RWPE2 (cell line): ENCODE measurements around the gene DUSP8.

Experiments used
- ATAC-seq: fragments of 200-7000 bp; cut with Tn5 transposase; 3 replicates; pipeline ENCODE4 v1.9.1; 2021; ENCODE audit warnings: low read depth
- DNase-seq: peaks from one replicate; pipeline ENCODE4 v3.0.0-alpha.2; 2020; ENCODE audit warnings: low spot score
- H3K27ac ChIP-seq: fragments of 450-650 bp; 2 replicates; pipeline ENCODE4 v1.5.1; 2017; ENCODE audit warnings: mild to moderate bottlenecking; ENCODE audit not compliant: poor library complexity, severe bottlenecking
- H3K27me3 ChIP-seq: fragments of 250-450 bp; sonication (Bioruptor Pico); 2 replicates; pipeline ENCODE4 v1.5.1; 2021; ENCODE audit warnings: mild to moderate bottlenecking, moderate library complexity; ENCODE audit not compliant: insufficient read depth, poor library complexity, severe bottlenecking
- H3K36me3 ChIP-seq: fragments of 250-450 bp; sonication (Bioruptor Pico); 2 replicates; pipeline ENCODE4 v1.5.1; 2020; ENCODE audit warnings: low read depth, mild to moderate bottlenecking, moderate library complexity
- H3K4me1 ChIP-seq: fragments of 250-450 bp; sonication (Bioruptor Pico); 2 replicates; pipeline ENCODE4 v1.5.1; 2021; ENCODE audit warnings: mild to moderate bottlenecking, moderate library complexity; ENCODE audit not compliant: insufficient read depth, poor library complexity, severe bottlenecking
- H3K4me3 ChIP-seq: fragments of 250-450 bp; sonication (Bioruptor Pico); 2 replicates; pipeline ENCODE4 v1.5.1; 2021; ENCODE audit warnings: mild to moderate bottlenecking, moderate library complexity; ENCODE audit not compliant: severe bottlenecking
- H3K9me3 ChIP-seq: fragments of 250-450 bp; sonication (Bioruptor Pico); 2 replicates; pipeline ENCODE4 v1.5.1; 2021; ENCODE audit warnings: mild to moderate bottlenecking, moderate library complexity; ENCODE audit not compliant: severe bottlenecking
- CTCF ChIP-seq: fragments of 450-650 bp; IDR thresholded peaks from one replicate; pipeline ENCODE4 v1.5.1; 2017; ENCODE audit warnings: mild to moderate bottlenecking, moderate library complexity; ENCODE audit not compliant: poor library complexity, severe bottlenecking

Gene DUSP8

GRCh38 chr11:1508491-1508891 lies 63.6 kb downstream of the DUSP8 start:
- Histone ChIP-seq H3K4me1 (no peaks in the 10 kb centered on the region), H3K27ac (no peak overlapping the region), H3K36me3 (no peaks in the 10 kb centered on the region), H3K4me3 (no peak overlapping the region), H3K27me3 (no peaks in the 10 kb centered on the region), H3K9me3 (no peaks in the 10 kb centered on the region)
- DNase-seq (no peak), ATAC-seq (no peak)
- TF ChIP-seq CTCF, result no peak

DNA sequence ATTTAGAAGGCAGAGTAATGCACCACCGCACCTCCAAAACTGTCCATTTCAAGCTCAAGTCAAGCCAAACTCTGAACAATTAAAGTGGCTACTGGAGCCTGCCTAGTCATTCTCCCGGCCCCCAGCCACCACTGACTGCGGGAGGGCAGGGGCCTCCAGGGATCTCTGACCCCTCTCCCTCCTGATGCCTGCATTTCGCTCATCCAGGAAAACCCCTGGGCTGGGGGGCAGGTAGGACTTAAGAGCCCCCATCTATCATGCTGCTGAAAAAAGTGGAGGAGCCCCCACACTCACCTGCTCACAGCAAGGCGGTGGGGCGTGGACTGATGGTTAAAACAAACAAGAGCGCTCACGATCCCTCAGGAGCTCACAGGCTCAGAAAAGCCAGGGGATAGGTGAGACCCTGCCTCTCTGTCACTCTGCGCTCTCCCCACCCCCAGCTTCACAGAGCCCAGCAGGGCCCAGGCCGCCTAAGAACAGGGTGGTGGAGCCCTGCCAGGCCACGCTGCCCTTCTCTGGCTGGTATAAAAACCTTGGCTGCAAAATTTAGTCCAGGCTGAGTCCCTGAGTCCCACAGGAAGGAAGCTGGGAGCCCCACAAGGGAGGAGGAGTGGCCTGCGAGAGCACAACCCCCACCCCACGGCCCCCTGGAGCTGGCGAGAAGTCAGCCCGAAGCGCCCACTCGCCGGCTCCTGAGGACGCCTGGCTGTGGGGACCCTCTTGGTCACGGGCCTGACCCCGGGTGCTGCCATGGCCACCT lies 64.5 kb downstream of the DUSP8 start:
- Histone ChIP-seq H3K36me3 (no peaks in the 10 kb centered on the region), H3K4me1 (no peaks in the 10 kb centered on the region), H3K4me3 (no peak overlapping the region), H3K27ac (no peak overlapping the region), H3K9me3 (no peaks in the 10 kb centered on the region), H3K27me3 (no peaks in the 10 kb centered on the region)
- no peak for ATAC-seq
- DNase-seq, result no peak
- TF ChIP-seq CTCF, result no peak

DNA sequence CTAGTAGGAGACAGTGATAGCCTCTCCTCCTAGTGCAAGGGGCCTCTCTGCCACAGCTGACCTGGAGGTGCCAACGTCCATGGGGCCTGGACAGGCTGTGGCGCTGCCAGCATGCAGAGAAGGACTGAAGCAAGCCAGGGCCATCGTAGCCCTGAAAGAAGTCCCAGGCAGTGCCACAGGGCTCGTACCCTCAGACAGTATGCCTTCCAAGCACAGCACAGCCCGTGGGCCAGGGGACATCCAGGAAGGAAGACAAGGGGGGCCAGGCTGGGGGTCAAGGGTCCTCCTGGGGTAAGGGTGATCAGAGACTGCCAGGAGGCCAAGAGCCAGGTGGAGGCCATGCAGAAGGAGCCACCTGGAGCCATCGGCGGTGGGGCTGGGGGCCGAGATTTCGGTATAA lies 65.1 kb downstream of the DUSP8 start:
- Histone ChIP-seq H3K4me1 (no peaks in the 10 kb centered on the region), H3K36me3 (no peaks in the 10 kb centered on the region), H3K27me3 (no peaks in the 10 kb centered on the region), H3K9me3 (no peaks in the 10 kb centered on the region), H3K27ac (no peak overlapping the region), H3K4me3 (no peak overlapping the region)
- no peak for ATAC-seq
- TF ChIP-seq CTCF, result no peak
- no peak for DNase-seq

DNA sequence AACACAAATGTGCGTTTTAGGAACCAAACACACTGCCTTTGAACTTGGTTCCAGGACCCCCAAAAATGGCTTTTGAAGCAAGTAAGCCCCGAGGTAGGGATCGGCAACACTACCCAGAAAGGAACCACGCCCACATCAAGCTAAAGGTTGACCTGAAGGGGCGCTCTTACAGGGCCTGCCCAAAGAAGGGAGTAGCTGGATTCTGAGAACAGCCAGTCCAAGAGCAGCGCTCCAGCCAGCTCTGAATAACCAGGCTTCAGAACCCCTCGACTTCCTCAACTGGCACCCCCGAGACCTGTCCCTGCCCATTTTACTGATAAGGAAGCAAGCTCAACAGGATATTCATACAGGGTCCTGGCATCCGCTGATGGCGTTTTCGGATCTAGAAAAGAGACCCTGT lies 66.6 kb downstream of the DUSP8 start:
- Histone ChIP-seq H3K4me1 (no peaks in the 10 kb centered on the region), H3K36me3 (no peaks in the 10 kb centered on the region), H3K27me3 (no peaks in the 10 kb centered on the region), H3K27ac (no peak overlapping the region), H3K9me3 (no peaks in the 10 kb centered on the region), H3K4me3 (no peak overlapping the region)
- no peak for ATAC-seq
- TF ChIP-seq CTCF, result no peak
- no peak for DNase-seq

- Histone ChIP-seq H3K36me3 (no peaks in the 10 kb centered on the region), H3K4me1 (no peaks in the 10 kb centered on the region), H3K27ac (no peak overlapping the region), H3K4me3 (no peak overlapping the region), H3K9me3 (no peaks in the 10 kb centered on the region), H3K27me3 (no peaks in the 10 kb centered on the region)
- DNase-seq (no peak), ATAC-seq (no peak)
- no peak for TF ChIP-seq CTCF
Measured at GRCh38 chr11:1504581-1505290, 67.3 kb downstream of the DUSP8 start.
